GM10248 (cell line): Measurements from ENCODE around the gene CLPTM1.

Experiments
- CTCF ChIA-PET: fragments of 300-600 bp; sonication (Branson Sonifier 250); formaldehyde crosslinking; extraction: SDS; loops from one replicate; lab custom pipeline; 2021; ENCODE audit warnings: antibody characterized with exemption; lab: Yijun Ruan, JAX
- POLR2A ChIA-PET: fragments of 350-650 bp; sonication (Branson Sonifier 250); formaldehyde crosslinking; extraction: SDS; loops from one replicate; lab custom pipeline; 2020; ENCODE audit warnings: antibody characterized with exemption; lab: Yijun Ruan, JAX
- DNase-seq: peaks from one replicate; pipeline ENCODE4 v3.0.0; 2012; ENCODE audit errors: extremely low spot score
- CTCF ChIP-seq: IDR thresholded peaks from 2 replicates; pipeline ENCODE4 v1.5.1; 2012; ENCODE audit warnings: mild to moderate bottlenecking, low read depth; ENCODE audit errors: extremely low read depth, missing control alignments, control extremely low read depth

Gene CLPTM1

DNA sequence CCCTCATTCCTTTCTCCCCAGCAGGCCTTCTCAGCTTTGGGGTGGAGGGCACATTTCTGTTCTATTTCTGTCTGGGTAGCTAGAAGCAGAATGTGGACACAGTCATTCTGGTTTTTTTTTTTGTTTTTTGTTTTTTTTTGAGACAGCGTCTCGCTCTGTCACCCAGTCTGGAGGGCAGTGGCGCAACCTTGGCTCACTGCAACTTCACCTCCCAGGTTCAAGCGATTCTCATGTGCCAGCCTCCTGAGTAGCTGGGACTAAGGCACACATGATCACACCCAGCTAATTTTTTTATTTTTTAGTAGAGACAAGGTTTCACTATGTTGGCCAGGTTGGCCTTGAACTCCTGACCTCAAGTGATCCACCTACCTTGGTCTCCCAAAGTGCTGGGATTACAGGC, 20.3 kb downstream of the CLPTM1 start:
- ChIA-PET POLR2A (interaction anchor here (0.7 kb wide), 1 partner anchor 701 kb away, joined by 3 read pairs; no protein-coding TSS in a partner anchor), CTCF (interaction anchor here (0.9 to 6.4 kb wide), 3 partner anchors 11 to 25 kb away, joined by 3 to 39 read pairs (median 6); no protein-coding TSS in a partner anchor)
- TF ChIP-seq CTCF = no peak
- DNase-seq = no peak

GRCh38 chr19:44984005-44984404, 28.8 kb downstream of the CLPTM1 start:
- CTCF ChIA-PET = interaction anchor here (0.8 to 2.2 kb wide), 5 partner anchors 10 to 80 kb away, joined by 3 to 5 read pairs (median 4); no protein-coding TSS in a partner anchor
- no peak for TF ChIP-seq CTCF
- DNase-seq = no peak
- POLR2A ChIA-PET = interaction anchor here (0.6 kb wide), 1 partner anchor 27 kb away, joined by 3 read pairs; no protein-coding TSS in a partner anchor

- TF ChIP-seq CTCF = no peak
- POLR2A ChIA-PET = no interaction called here
- no peak for DNase-seq
- CTCF ChIA-PET = interaction anchor here (1.2 to 5.5 kb wide), 3 partner anchors 8 to 75 kb away, joined by 3 to 65 read pairs (median 4); no protein-coding TSS in a partner anchor
Measured at GRCh38 chr19:44985445-44985844, 30.3 kb downstream of the CLPTM1 start.

DNA sequence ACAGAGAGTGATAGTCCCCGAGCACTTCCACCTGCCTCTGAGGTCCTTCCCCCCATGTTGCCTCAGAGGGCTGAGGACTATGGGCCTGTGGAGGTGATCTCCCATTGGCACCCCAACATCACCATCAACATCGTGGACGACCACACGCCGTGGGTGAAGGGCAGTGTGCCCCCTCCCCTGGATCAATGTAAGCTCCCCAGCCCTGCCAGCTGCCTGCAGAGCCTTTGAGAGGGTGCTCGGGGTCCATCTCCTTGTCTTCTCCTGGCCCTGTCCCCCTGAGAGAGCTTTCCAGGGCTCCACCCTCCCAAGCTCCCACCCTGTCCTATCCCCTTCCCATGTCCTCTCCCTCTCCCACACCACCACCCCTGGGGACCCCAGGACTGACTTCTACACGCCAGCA, 31.2 kb downstream of the CLPTM1 start:
- no peak for TF ChIP-seq CTCF
- POLR2A ChIA-PET = no interaction called here
- CTCF ChIA-PET = interaction anchor here (5.5 kb wide), 1 partner anchor 74 kb away, joined by 65 read pairs; no protein-coding TSS in a partner anchor

DNA sequence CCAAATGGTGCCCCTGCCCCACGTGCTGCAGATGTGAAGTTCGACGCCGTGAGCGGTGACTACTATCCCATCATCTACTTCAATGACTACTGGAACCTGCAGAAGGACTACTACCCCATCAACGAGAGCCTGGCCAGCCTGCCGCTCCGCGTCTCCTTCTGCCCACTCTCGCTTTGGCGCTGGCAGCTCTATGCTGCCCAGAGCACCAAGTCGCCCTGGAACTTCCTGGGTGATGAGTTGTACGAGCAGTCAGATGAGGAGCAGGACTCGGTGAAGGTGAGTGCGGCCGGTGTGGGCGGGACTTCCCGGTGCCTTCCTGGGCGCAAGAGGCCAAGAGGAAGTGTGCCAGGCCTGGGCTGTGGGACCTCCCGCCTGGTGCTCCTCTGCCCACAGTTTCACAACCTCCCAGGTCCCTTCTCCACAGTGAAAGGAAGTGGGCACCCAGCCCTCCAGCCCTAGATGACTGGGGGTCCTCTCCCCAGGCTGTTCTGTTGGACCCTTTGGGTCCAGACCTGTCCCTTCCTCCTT, 32.0 kb downstream of the CLPTM1 start:
- CTCF ChIA-PET = interaction anchor here (1.6 to 5.5 kb wide), 3 partner anchors 54 to 73 kb away, joined by 3 to 65 read pairs (median 16); no protein-coding TSS in a partner anchor

More for the DNA sequence above, 31.2 kb downstream of the CLPTM1 start:
- DNase-seq = no peak

DNA sequence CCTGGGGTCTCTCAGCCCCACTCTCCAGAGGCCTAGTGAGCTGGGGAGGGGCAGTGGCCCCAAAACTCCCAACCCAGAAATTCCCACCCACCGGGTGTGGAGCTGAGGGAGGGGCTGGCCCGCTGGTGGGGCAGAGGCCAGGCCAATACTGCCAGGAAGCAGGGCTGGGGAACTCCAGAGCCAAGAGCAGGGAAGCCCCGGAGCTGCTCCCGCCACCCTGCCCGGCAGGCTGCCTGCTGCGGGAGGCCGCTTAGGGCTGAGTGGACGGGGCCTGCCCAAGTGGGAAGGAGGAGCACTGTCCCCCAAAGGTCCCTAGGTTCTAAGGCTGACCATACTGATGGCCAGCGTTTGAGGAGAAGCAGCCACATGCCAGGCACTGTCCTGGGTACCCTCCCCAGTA, 33.1 kb downstream of the CLPTM1 start:
- DNase-seq = no peak
- no peak for TF ChIP-seq CTCF
- ChIA-PET CTCF (interaction anchor here (0.7 to 5.5 kb wide), 25 partner anchors 9 to 261 kb away, joined by 3 to 65 read pairs (median 4); partner anchors contain the start of genes CLPTM1, PPP1R37 and RELB), POLR2A (no interaction called here)

More for the DNA sequence above, 32.0 kb downstream of the CLPTM1 start:
- TF ChIP-seq CTCF = no peak
- no peak for DNase-seq
- POLR2A ChIA-PET = no interaction called here
